ENCODE data around the gene STPG1. TPM values are rescaled to one million over a fixed set of nuclear protein-coding genes. Genes with fewer than 3 reads are reported as not detected.

STPG1 gene
- total and polyA plus RNA-seq, 2 donors (not counting 3 experiments of a cell fraction or from before 2014, with no cell fraction given): 6.3 to 10.2 TPM

- Histone ChIP-seq H3K36me3 (ENCODE audit: control insufficient read depth in 2 of 2, extremely low read depth in 1 of 2, insufficient read depth in 2 of 2, low read length in 2 of 2) (no peaks in the 10 kb centered on the region), H3K4me1 (ENCODE audit: control insufficient read depth, extremely low read depth, insufficient read depth, low read length) (peaks cover 5% of the 10 kb centered on the region), H3K79me2 (ENCODE audit: control insufficient read depth, insufficient read depth, low read length) (no peaks in the 10 kb centered on the region), H3K4me2 (ENCODE audit: insufficient read depth, low read length) (peak overlapping the region; percentile 33), H3K27me3 (ENCODE audit: control insufficient read depth in 2 of 2, insufficient read depth in 2 of 2, low read length in 2 of 2) (peaks cover 71 to 87% of the 10 kb centered on the region in 2 experiments), H2AFZ (ENCODE audit: low read depth, low read length) (peak overlapping the region; percentile 29), H3K9ac (replicated peaks; ENCODE audit: extremely low read depth, insufficient read depth, low read length) (no peak overlapping the region), H3K9me1 (replicated peaks; ENCODE audit: control insufficient read depth, extremely low read depth, insufficient read depth, low read length) (no peaks in the 10 kb centered on the region), H3K4me3 (replicated peaks in 1 of 3; ENCODE audit: insufficient read depth in 1 of 3, low read depth in 1 of 3, low read length in 3 of 3) (peak overlapping the region in 2 of 3 experiments; percentile 2 to 20), H3K27ac (ENCODE audit: insufficient read depth, low read depth, low read length) (no peak overlapping the region), H3K9me3 (replicated peaks; ENCODE audit: control insufficient read depth, insufficient read depth, low read length) (no peaks in the 10 kb centered on the region), H4K20me1 (replicated peaks; ENCODE audit: control insufficient read depth, extremely low read depth, insufficient read depth, low read length) (no peaks in the 10 kb centered on the region)
- ChIA-PET POLR2A (no interaction called here), CTCF (interaction anchor here (3.0 kb wide), 1 partner anchor 121 kb away, joined by 13 read pairs; no protein-coding TSS in a partner anchor)
- intact Hi-C loops (cut with micrococcal nuclease): no loop called here
- peak; percentile 6 for DNase-seq (ENCODE audit: low read depth, low spot score)
- BruUV-seq (replicated peaks): no TSS peak
- dilution Hi-C loops (cut with MboI; ENCODE audit: extremely low pct_ligation_motif_present, low sequenced_read_pairs): no loop called here
- no peak for FAIRE-seq
- TF ChIP-seq EZH2 (IDR thresholded peaks at IDR 0.05; ENCODE audit: borderline replicate concordance, low read depth, low read length, severe bottlenecking) (peak; percentile 94), JUN (IDR thresholded peaks at IDR 0.05; ENCODE audit: borderline replicate concordance, insufficient read depth, insufficient read length, low read depth) (no peak)
Observed at GRCh38 chr1:24322470-24323177, 91.0 kb downstream of the STPG1 start.

- Histone ChIP-seq H4K20me1 (replicated peaks; ENCODE audit: control insufficient read depth, extremely low read depth, insufficient read depth, low read length) (no peaks in the 10 kb centered on the region), H3K79me2 (ENCODE audit: control insufficient read depth, insufficient read depth, low read length) (no peaks in the 10 kb centered on the region), H3K4me3 (replicated peaks in 1 of 3; ENCODE audit: insufficient read depth in 1 of 3, low read depth in 1 of 3, low read length in 3 of 3) (peak overlapping the region in 2 of 3 experiments; percentile 2 to 20), H3K4me1 (ENCODE audit: control insufficient read depth, extremely low read depth, insufficient read depth, low read length) (peaks cover 5% of the 10 kb centered on the region), H3K27me3 (ENCODE audit: control insufficient read depth in 2 of 2, insufficient read depth in 2 of 2, low read length in 2 of 2) (peaks cover 68 to 87% of the 10 kb centered on the region in 2 experiments), H2AFZ (ENCODE audit: low read depth, low read length) (peak overlapping the region; percentile 29), H3K27ac (ENCODE audit: insufficient read depth, low read depth, low read length) (no peak overlapping the region), H3K9me3 (replicated peaks; ENCODE audit: control insufficient read depth, insufficient read depth, low read length) (no peaks in the 10 kb centered on the region), H3K9ac (replicated peaks; ENCODE audit: extremely low read depth, insufficient read depth, low read length) (no peak overlapping the region), H3K4me2 (ENCODE audit: insufficient read depth, low read length) (peak overlapping the region; percentile 33), H3K9me1 (replicated peaks; ENCODE audit: control insufficient read depth, extremely low read depth, insufficient read depth, low read length) (no peaks in the 10 kb centered on the region), H3K36me3 (ENCODE audit: control insufficient read depth in 2 of 2, extremely low read depth in 1 of 2, insufficient read depth in 2 of 2, low read length in 2 of 2) (no peaks in the 10 kb centered on the region)
- CTCF ChIA-PET: interaction anchor here (1.8 to 3.0 kb wide), 2 partner anchors 13 to 120 kb away, joined by 5 to 13 read pairs; no protein-coding TSS in a partner anchor
- TF ChIP-seq JUN (IDR thresholded peaks at IDR 0.05; ENCODE audit: borderline replicate concordance, insufficient read depth, insufficient read length, low read depth) (no peak), CTCF (IDR thresholded peaks at IDR 0.05; ENCODE audit: extremely low read depth in 1 of 2, insufficient read depth in 1 of 2, low read depth in 1 of 2, low read length in 2 of 2) (no peak), POLR2A (IDR thresholded peaks at IDR 0.05; ENCODE audit: low read depth, low read length) (no peak)
- FAIRE-seq (peak; percentile 4), DNase-seq (ENCODE audit: low read depth, low spot score) (peak; percentile 11)
- no TSS peak for BruUV-seq (replicated peaks)
- dilution Hi-C loops (cut with MboI; ENCODE audit: extremely low pct_ligation_motif_present, low sequenced_read_pairs) (no loop called here), intact Hi-C loops (cut with micrococcal nuclease) (no loop called here)
- POLR2A ChIA-PET: no interaction called here
Observed at GRCh38 chr1:24321697-24322469, 91.7 kb downstream of the STPG1 start.

Data from endothelial cell of umbilical vein (primary cell).